GM21717 (cell line): ENCODE results near the gene ZNF382.
"Not testable (repeated sequence)": the region's sequence is repeated elsewhere in the genome, so short reads cannot be mapped to it uniquely, and the experiment has no call there.

Experiments
- ATAC-seq: cut with Tn5 transposase; IDR thresholded peaks from one replicate; pipeline ENCODE4 v1.9.1; 2021; ENCODE audit warnings: mild to moderate bottlenecking, moderate library complexity; ENCODE audit not compliant: unreplicated experiment

Gene ZNF382

DNA sequence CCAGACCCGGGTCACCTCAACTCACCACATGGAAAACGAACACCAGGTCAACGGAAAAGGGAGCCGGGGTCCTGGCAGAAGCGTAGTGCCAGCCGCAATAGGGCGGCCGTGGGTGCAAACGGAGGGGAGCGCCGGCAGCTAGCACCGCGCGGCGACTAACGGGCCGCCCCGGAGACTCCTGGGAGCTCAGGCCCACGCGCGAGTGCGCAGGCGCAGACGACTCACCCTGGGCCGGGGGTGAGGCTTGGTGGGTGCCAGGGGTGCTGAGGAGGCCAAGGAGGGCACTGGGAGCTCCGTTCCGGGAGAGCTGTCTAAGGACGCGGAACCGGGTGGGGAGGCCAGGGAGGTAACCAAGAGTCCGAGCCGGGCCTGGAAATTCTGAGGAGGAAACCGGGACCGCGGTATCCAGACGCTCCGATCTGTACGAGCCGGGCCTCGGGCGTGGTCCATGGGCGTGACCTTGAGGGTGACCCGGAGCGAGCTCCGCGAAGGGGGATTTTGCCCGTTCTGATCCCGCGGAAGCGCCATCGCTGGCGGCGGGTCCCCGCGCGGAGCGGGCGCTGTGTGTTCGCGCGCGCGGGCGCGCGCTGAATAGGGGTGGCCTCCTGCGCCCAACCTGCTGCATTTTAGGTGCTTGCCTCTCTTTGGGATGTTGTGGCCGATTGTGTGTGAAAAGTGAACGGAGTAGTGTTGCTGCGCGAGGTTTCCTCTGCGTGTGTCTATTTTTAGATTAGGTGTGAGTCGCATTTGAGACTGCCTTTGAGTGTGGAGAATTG, at the start of gene ZNF382:
TSS of gene ZNF382 (plus strand) at position 213 of the 776 bp plus-strand sequence. CDS start 4,602 bp downstream, outside the sequence.
- ATAC-seq: peak; percentile 62

DNA sequence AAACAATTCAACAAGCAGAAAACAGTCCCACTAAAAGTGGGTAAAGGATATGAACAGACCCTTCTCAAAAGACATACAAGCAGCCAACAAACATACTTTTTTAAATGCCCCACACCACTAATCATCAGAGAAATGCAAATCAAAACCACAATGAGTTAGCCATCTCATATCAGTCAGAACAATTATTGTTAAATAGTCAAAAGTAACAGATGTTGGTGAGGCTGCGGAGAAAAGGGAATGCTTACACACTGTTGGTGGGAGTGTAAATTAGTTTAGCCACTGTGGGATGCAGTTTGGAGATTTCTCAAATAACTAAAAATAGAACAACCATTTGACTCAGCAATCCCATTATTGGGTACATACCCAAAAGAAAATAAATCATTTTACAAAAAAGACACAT, 40.7 kb upstream of the ZNF382 start:
- no peak for ATAC-seq

DNA sequence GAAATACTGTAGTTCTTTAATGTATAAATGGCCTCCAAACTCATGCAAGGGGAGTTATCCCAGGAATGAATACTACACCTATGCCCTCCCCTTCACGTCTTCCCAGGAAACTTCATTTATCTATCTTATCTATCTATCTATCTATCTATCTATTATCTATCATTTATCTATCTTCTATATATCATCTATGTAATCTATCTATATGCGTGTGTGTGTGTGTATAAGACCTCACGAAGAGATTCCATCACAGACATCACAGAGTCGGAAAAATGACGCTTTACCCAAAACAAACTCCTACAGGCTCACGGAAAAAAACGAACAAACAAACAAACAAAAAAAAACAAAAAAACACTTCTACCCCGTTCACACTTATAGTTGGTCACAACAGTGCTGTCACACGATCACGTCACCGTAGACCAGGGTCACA, 32.5 kb upstream of the ZNF382 start:
- no peak for ATAC-seq

DNA sequence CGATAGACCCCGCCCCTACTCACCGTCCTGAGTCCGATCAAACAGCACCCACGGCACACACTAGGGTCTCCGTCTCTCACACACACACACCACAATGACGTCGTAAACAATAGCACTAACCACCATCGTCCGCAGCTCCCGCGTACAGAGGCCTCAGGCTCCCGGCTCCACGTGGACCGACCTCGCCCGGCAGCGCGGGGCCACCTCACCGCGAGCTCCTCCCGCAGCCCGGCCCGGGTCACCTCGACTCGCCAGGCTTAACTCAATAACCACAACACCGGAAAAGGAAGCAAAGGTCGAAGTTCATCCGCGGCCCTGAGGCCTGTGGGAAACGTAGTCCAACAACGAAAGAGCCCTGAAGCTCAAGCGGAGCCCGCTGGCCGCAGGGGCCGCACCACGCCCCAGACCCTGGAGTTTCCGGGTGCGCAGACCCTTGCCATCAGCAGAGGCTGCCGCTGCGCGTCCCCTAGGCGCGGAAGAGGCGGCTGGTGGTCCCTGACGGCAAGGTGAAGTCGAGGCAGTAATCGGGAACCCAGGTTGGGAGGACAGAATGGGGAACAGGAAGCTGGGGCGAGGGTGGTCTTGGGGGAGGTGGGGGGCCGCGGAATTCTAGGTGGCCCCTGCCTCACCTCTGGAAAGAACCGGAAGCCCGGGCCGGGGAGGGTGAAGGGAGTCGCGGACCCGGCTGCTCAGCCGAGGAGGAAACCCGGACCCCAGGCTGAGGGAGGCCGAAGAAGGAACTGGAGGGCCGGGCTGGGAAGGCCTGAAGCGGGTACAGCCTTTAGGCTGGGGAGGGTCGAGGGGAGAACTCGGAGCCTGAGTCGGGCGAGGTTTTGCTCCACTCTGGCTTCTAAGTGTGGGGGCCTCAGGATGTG, 31.9 kb upstream of the ZNF382 start, which contains the start of gene ZNF529:
TSS of gene ZNF529 (minus strand) at position 273 of the 875 bp plus-strand sequence. CDS start 946 bp downstream, outside the sequence.
- peak; percentile 86 for ATAC-seq

DNA sequence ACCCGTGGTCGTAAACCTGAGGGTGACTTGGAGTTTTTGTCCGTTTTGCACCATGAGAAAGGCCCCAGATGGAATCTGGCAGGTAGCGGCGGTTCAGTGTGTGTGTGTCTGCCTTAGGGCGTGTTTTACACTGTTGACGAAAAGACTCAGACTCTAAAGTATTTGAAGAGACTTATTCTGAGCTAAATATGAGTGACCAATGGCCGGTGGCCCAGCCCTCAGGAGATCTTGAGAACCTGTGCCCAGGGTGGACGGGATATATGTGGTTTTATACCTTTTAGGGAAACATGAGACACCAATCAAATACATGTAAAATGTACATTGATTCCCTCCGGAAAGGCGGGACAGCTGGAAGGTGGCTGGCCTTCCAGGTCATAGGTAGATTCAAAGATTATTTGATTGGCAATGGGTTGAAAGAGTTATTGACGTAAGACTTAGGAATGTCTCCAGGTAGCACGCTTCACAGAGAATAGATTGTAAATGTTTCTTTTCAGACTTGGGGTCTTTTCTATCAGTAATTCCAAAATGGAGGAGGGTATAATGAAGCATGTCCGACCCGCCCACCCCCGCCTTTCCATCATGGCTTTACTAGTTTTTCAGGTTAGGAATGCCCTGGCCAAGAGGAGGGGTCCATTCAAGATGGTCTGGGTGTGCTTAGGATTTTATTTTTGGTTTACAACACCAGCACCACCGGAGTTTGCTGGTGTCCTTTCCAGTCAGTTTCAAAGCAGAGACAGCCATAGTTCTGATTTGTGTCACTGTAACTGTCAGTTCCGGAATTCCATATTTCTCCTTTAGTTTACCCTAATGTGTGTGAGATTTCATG, 31.0 kb upstream of the ZNF382 start:
- no peak for ATAC-seq

GRCh38 chr19:36574741-36575140, 30.4 kb upstream of the ZNF382 start:
- no peak for ATAC-seq

DNA sequence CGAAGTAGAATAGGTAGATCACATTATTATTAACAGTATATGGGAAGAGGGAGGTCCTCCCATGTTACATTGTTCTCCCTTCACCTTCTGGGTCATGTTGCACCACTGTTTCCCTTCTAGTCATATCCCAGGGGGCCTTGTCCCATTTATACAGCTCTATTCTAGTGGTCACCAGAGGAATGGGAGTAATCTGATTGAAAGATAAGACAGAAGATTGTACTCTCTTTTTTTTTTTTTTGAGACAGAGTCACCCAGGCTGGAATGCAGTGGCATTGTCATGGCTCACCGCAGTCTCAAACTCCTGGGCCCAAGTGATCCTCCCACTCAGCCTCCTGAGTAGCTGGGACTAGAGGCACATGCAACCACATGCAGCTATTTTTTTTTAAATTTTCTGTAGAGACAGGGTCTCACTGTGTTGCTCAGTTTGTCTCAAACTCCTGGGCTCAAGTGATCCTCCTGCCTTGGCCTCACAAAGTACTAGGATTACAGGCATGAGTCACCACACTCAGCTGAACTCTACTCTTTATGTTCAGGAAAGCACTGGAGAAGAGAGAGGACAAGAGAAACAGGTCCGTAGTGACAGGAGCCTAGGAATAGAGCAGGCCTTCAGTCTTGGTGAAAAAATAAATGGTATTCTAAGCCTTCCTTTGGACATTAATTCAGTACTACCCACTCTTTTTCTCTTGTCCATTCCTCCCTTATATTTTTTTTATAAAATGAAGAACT, 27.7 kb upstream of the ZNF382 start:
- no peak for ATAC-seq

DNA sequence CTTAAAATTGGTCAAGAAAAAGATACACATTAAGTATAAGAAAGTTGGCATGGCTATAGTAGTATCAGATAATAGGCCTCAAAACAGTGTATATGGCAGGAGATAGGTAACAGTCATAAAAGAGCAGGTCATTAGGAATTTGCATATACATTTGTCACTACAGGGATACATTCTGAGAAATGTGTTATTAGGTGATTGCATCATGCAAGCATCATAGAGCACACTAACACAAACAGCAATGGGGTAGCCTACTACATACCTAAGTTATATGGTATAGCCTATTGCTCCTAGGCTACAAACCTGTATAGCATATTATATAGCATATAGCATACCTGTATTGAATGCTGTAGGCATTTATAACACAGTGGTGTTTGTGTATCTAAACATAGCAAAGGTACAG, 25.9 kb upstream of the ZNF382 start:
- no peak for ATAC-seq

- ATAC-seq: not testable (repeated sequence)
Measured at GRCh38 chr19:36602681-36603080, 2.4 kb upstream of the ZNF382 start.

GRCh38 chr19:36604656-36605100, 435 bp upstream of the ZNF382 start:
- peak; percentile 67 for ATAC-seq

GRCh38 chr19:36605877-36606478, 865 bp downstream of the ZNF382 start:
- no peak for ATAC-seq

DNA sequence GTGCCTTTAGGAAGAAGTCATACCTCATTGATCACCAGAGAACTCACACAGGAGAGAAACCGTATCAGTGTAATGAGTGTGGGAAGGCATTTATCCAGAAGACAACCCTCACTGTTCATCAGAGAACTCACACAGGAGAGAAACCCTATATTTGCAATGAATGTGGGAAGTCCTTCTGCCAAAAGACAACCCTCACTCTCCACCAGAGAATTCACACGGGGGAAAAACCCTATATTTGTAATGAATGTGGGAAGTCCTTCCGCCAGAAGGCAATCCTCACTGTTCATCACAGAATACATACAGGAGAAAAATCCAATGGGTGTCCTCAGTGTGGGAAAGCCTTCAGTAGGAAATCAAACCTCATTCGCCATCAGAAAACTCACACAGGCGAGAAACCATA, 21.9 kb downstream of the ZNF382 start:
- no peak for ATAC-seq

DNA sequence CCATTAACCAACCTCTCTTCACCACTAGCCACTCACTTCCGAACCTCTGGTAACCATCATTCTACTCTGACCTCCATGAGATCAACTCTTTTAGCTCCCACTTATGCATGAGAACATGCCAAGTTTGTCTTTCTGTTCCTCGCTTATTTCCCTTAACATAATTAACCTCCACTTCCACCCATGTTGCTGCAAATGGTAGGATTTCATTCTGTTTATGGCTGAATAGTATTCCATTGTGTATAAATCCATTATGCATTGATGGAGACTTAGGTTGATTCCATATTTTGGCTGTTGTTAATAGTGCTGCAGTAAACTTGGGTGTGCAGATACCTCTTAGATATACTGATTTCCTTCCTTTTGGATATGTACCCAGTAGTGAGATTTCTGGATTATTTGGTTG, 30.2 kb downstream of the ZNF382 start:
- no peak for ATAC-seq

DNA sequence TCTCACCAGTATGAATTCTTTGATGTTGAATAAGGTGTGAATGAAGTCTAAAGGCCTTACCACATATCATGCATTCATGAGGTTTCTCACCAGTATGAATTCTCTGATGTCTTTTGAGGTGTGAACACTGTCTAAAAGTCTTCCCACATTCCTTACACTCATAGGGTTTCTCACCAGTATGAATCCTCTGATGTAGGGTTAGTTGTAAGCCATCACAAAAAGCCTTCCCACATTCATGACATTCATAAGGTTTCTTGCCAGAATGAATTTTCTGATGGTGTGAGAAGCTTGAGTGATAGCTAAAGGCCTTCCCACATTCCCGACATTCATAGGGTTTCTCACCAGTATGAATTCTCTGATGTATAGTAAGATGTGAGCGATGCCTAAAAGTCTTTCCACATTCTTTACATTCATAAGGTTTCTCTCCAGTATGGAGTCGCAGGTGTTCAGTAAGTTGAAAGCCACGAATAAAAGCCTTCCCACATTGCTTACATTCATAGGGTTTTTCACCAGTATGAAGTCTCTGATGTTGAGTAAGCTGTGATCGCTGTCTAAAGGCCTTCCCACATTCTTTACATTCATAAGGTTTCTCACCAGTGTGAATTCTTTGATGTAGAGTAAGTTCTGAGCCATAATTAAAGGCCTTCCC, 33.9 kb downstream of the ZNF382 start:
- no peak for ATAC-seq

GRCh38 chr19:36646746-36647145, 41.6 kb downstream of the ZNF382 start:
- no peak for ATAC-seq

DNA sequence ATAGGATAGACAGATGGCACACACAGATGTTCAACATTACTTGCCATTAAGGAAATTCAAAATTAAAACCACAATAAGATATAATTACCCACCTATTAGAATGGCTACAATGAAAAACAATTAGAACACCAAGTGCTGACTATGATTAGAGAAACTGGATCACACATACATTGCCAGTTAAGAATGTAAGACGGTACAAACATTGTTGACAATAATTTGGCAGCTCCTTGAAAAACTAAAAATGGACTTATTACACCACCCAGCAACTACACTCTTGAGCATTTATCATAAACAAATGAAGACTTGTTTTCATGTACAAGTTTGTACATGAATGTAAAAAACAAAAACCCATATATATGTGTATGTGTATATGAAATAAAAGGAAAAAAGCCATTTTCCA, 47.8 kb downstream of the ZNF382 start:
- ATAC-seq: no peak

GRCh38 chr19:36665832-36666231, 60.7 kb downstream of the ZNF382 start:
- no peak for ATAC-seq

- no peak for ATAC-seq
Measured at GRCh38 chr19:36668646-36669045, 63.5 kb downstream of the ZNF382 start.

- ATAC-seq: no peak
Measured at GRCh38 chr19:36672368-36672767, 67.3 kb downstream of the ZNF382 start.
